Urothelium cell line (cell line): ENCODE data around the gene FCHO1.
"Not testable (repeated sequence)": the region's sequence is repeated elsewhere in the genome, so short reads cannot be mapped to it uniquely, and the experiment has no call there.

ENCODE experiments used
- DNase-seq: peaks from one replicate; pipeline ENCODE4 v3.0.0; 2011; ENCODE audit warnings: low spot score, mixed read lengths
- FAIRE-seq: peaks from 2 replicates; lab custom pipeline; 2011; peaks lifted over from hg19 to GRCh38; lab: Jason Lieb, UNC

FCHO1 gene

GRCh38 chr19:17788632-17789031, 37.4 kb downstream of the FCHO1 start:
- no peak for FAIRE-seq
- no peak for DNase-seq

GRCh38 chr19:17790059-17790780, 38.9 kb downstream of the FCHO1 start:
- FAIRE-seq (no peak), DNase-seq (no peak)

- no peak for FAIRE-seq
Measured at GRCh38 chr19:17794412-17794730, 43.1 kb downstream of the FCHO1 start.

GRCh38 chr19:17794731-17795494, 43.6 kb downstream of the FCHO1 start, which contains the start of gene B3GNT3:
TSS of gene B3GNT3 (plus strand) at chr19:17795138. CDS start at chr19:17807808, 12,670 bp downstream.
- peak; percentile 82 for DNase-seq
- no peak for FAIRE-seq

More at GRCh38 chr19:17794412-17794730, 43.1 kb downstream of the FCHO1 start:
- no peak for DNase-seq

- FAIRE-seq (no peak), DNase-seq (no peak)
Measured at GRCh38 chr19:17795495-17795856, 44.2 kb downstream of the FCHO1 start.

GRCh38 chr19:17796013-17796837, 44.9 kb downstream of the FCHO1 start:
- FAIRE-seq = no peak
- DNase-seq = no peak

GRCh38 chr19:17796838-17797423, 45.7 kb downstream of the FCHO1 start:
- no peak for FAIRE-seq
- DNase-seq = no peak

GRCh38 chr19:17797424-17798201, 46.3 kb downstream of the FCHO1 start:
- peak; percentile 45 for DNase-seq
- FAIRE-seq = no peak

GRCh38 chr19:17798599-17798998, 47.3 kb downstream of the FCHO1 start:
- not testable (repeated sequence) for DNase-seq, FAIRE-seq

- DNase-seq (no peak), FAIRE-seq (no peak)
Measured at GRCh38 chr19:17802137-17802858, 51.0 kb downstream of the FCHO1 start.

- DNase-seq (no peak), FAIRE-seq (no peak)
Measured at GRCh38 chr19:17803264-17803896, 52.1 kb downstream of the FCHO1 start.

GRCh38 chr19:17805427-17805826, 54.1 kb downstream of the FCHO1 start:
- FAIRE-seq (no peak), DNase-seq (no peak)

GRCh38 chr19:17806945-17807344, 55.7 kb downstream of the FCHO1 start:
- DNase-seq = no peak
- FAIRE-seq = no peak

GRCh38 chr19:17807731-17808316, 56.5 kb downstream of the FCHO1 start:
- no peak for DNase-seq
- no peak for FAIRE-seq

GRCh38 chr19:17811103-17811502, 59.8 kb downstream of the FCHO1 start:
- no peak for FAIRE-seq

GRCh38 chr19:17811681-17812080, 60.4 kb downstream of the FCHO1 start:
- FAIRE-seq = no peak
- DNase-seq = no peak

More at GRCh38 chr19:17811103-17811502, 59.8 kb downstream of the FCHO1 start:
- DNase-seq = no peak

- DNase-seq (no peak), FAIRE-seq (no peak)
Measured at GRCh38 chr19:17812099-17812498, 60.8 kb downstream of the FCHO1 start.

- FAIRE-seq = no peak
Measured at GRCh38 chr19:17817668-17818363, 66.5 kb downstream of the FCHO1 start.

More at GRCh38 chr19:17817668-17818363, 66.5 kb downstream of the FCHO1 start:
- DNase-seq = no peak
